Heart right ventricle (tissue), 16 donors: ENCODE data around the gene BAIAP2L2. TPM values are rescaled to one million over a fixed set of nuclear protein-coding genes. Genes with fewer than 3 reads are reported as not detected.

ENCODE experiments used
- ATAC-seq, 8 donors: fragments of 200-7000 bp; cut with Tn5 transposase; one replicate each; pipeline ENCODE4 v1.9.1; 2020; ENCODE audit warnings: mild to moderate bottlenecking in 8 of 8, moderate library complexity in 8 of 8, moderate number of reproducible peaks in 1 of 8
- DNase-seq, 2 donors: peaks; one replicate each; pipeline ENCODE4 v3.0.0-alpha.2; 2020
- H3K27ac ChIP-seq, 10 donors: fragments of 200-600 bp; sonication (generic) in 2 of 10; one replicate each; pipeline versions ENCODE4 v1.5.0 to v1.8.0; 2020 to 2022; ENCODE audit warnings: mild to moderate bottlenecking in 3 of 10
- H3K27me3 ChIP-seq, 7 donors: fragments of 200-600 bp; one replicate each; pipeline ENCODE4 v1.8.0; 2021 to 2022; ENCODE audit warnings: mild to moderate bottlenecking in 2 of 7
- H3K36me3 ChIP-seq, 9 donors: fragments of 200-600 bp; sonication (generic) in 1 of 9; one replicate each; pipeline versions ENCODE4 v1.5.0 to v1.8.0; 2020 to 2022; ENCODE audit warnings: mild to moderate bottlenecking in 2 of 9
- H3K4me1 ChIP-seq, 9 donors: fragments of 200-600 bp; sonication (generic) in 1 of 9; one replicate each; pipeline versions ENCODE4 v1.5.0 to v1.8.0; 2020 to 2022; ENCODE audit warnings: mild to moderate bottlenecking in 4 of 9
- H3K4me3 ChIP-seq, 10 donors: fragments of 200-600 bp; sonication (generic) in 2 of 10; one replicate each; pipeline versions ENCODE4 v1.5.0 to v1.8.0; 2020 to 2022; ENCODE audit warnings: mild to moderate bottlenecking in 7 of 10, moderate library complexity in 2 of 10
- H3K9me3 ChIP-seq, 11 donors: fragments of 200-600 bp in 10 of 11; sonication (generic) in 2 of 11; one replicate each; pipeline versions ENCODE4 v1.5.0 to v1.8.0; 2013 to 2022; ENCODE audit warnings: mild to moderate bottlenecking in 2 of 11, control low read depth in 1 of 11, moderate library complexity in 1 of 11
- CTCF ChIP-seq, 9 donors: fragments of 200-600 bp; sonication (generic) in 2 of 9; IDR thresholded peaks; one replicate each; pipeline versions ENCODE4 v1.5.0 to v1.8.0; 2021 to 2022; ENCODE audit warnings: antibody characterized with exemption in 9 of 9, mild to moderate bottlenecking in 5 of 9, moderate library complexity in 1 of 9
- WGBS, 2 donors: extraction: QIAGEN DNeasy Blood & Tissue Kit; methylation state at CpG; one replicate each; pipeline ENCODE4 v1.1.7; 2013; ENCODE audit warnings: inconsistent platforms in 1 of 2; 5-methylcytosine and 5-hydroxymethylcytosine counted together
- intact Hi-C, 10 donors: fragments of 100-400 bp; cut with DNase I; formaldehyde crosslinking; loops; one replicate each; pipeline versions ENCODE4 v1.11.1 to v1.14.2; 2022
- polyA plus RNA-seq, 2 donors: library from polyadenylated mRNA; stranded (reverse); fragments of 200-250 nt; gene quantifications; one replicate each; pipeline ENCODE4 v1.2.3, GENCODE V29; 2013
- total RNA-seq, 10 donors: library from RNA; stranded (reverse); fragmentation: NEBNext Ultra II Directional in 3 of 10; extraction: Animal tissue kit (Norgen Biotek cat#: 25700) in 3 of 10; gene quantifications; one replicate each; pipeline versions ENCODE4 v1.2.1 to v1.2.4, GENCODE V29; 2021 to 2023
- donor health status: Arrhythmogenic right ventricular cardiomyopathy.
- donor health status: ischemic (EF 13 %, LVEDD 7.1; RV severe dilation, severe dysfunction).
- donor health status: healthy with polysubstance abuse.
- donor health status: DM: no; HTN: yes; CAD: no.
- donor health status: DM: no; HTN: no; CAD: no.
- donor health status: ischemic (EF 25% LVEDD 6.9; RV normal size, moderate dysfunction).
- donor health status: ischemic (EF 25% LVEDD 5.7; RV mildly dilated, moderate dysfunction).
- donor health status: healthy.
- donor health status: DM: yes; HTN: yes; CAD: no.
- donor health status: Ischemic cardiomyopathy.
- donor health status: ischemic (EF 35%, LVEDD 5.7; RV mildly dilated, moderate dysfunction).
- donor health status: nonischemic (EF 11% LVEDD 7.7; RV severe dilation, severe dysfunction).
- donor health status: DM: yes; HTN: yes; CAD: no.
- donor health status: PGD.
- donor health status: ischemic (EF 29% LVEDD 5.4; RV normal size, mild dysfunction).
- donor health status: nonischemic (EF 23%, LVEDD 6.1; RV moderate dilation, normal function).

The BAIAP2L2 gene
- total and polyA plus RNA-seq, 12 donors = 0.12 to 0.37 (median 0.21) TPM; not detected in 4

GRCh38 chr22:38075105-38075825 is 35.2 kb downstream of the BAIAP2L2 start:
- no peak for TF ChIP-seq CTCF (IDR thresholded peaks at IDR 0.05)
- 93 to 95% methylated on average over 29 to 32 of the region's 32 CpGs for WGBS, 2 donors
- H3K4me1 ChIP-seq = peaks cover 2 to 12% (median 5%) of the 10 kb centered on the region in 9 donors
- H3K27me3 ChIP-seq = peaks cover 0 to 1% (median 0%) of the 10 kb centered on the region in 7 donors
- intact Hi-C loops = no loop called here
- DNase-seq (no peak), ATAC-seq (no peak)
- H3K9me3 ChIP-seq = no peaks in the 10 kb centered on the region
- no peak overlapping the region for H3K27ac ChIP-seq
- no peak overlapping the region for H3K4me3 ChIP-seq
- H3K36me3 ChIP-seq = peaks cover 0 to 52% (median 6%) of the 10 kb centered on the region in 9 donors

GRCh38 chr22:38074181-38075104 is 36.0 kb downstream of the BAIAP2L2 start:
- intact Hi-C loops = no loop called here
- TF ChIP-seq CTCF (IDR thresholded peaks at IDR 0.05) = peak in 6 of 9 donors; percentile 7 to 37 (median 24)
- 82 to 85% methylated on average over 47 of the region's 47 CpGs for WGBS, 2 donors
- ATAC-seq = no peak
- Histone ChIP-seq H3K27ac (no peak overlapping the region), H3K27me3 (no peaks in the 10 kb centered on the region), H3K9me3 (no peaks in the 10 kb centered on the region), H3K4me3 (no peak overlapping the region), H3K36me3 (peaks cover 0 to 61% (median 6%) of the 10 kb centered on the region in 9 donors), H3K4me1 (peaks cover 8 to 18% (median 13%) of the 10 kb centered on the region in 9 donors)
- DNase-seq = no peak

GRCh38 chr22:38073150-38074130 is 37.0 kb downstream of the BAIAP2L2 start:
- no peak for TF ChIP-seq CTCF (IDR thresholded peaks at IDR 0.05)
- intact Hi-C loops = no loop called here
- peaks cover 13 to 28% (median 22%) of the 10 kb centered on the region in 9 donors for H3K4me1 ChIP-seq
- no peaks in the 10 kb centered on the region for H3K27me3 ChIP-seq
- DNase-seq (no peak), ATAC-seq (no peak)
- WGBS, 2 donors = 94 to 95% methylated on average over 28 of the region's 28 CpGs
- H3K4me3 ChIP-seq = no peak overlapping the region
- no peak overlapping the region for H3K27ac ChIP-seq
- peaks cover 0 to 70% (median 6%) of the 10 kb centered on the region in 9 donors for H3K36me3 ChIP-seq
- no peaks in the 10 kb centered on the region for H3K9me3 ChIP-seq
